Ovary (tissue), 3 donors: Measurements from ENCODE around the gene ZBTB7B.

ENCODE experiments used
- CTCF ChIP-seq, 3 donors: fragments of 450-650 bp in 2 of 3; fragments of 200-600 bp in 1 of 3; IDR thresholded peaks; one replicate each; pipeline versions ENCODE4 v1.5.1 to v1.8.0; 2016 to 2022; ENCODE audit warnings: antibody characterized with exemption in 3 of 3, mild to moderate bottlenecking in 1 of 3
- EP300 ChIP-seq: sonication (generic); formaldehyde crosslinking; IDR thresholded peaks from one replicate; pipeline ENCODE4 v1.6.1; 2017; ENCODE audit warnings: antibody characterized with exemption
- POLR2A ChIP-seq: fragments of 450-650 bp; IDR thresholded peaks from one replicate; pipeline ENCODE4 v1.6.1; 2017; ENCODE audit warnings: antibody characterized with exemption, mild to moderate bottlenecking, moderate library complexity
- donor health status: DM: no; HTN: no; CAD: no.

GRCh38 chr1:154998818-154999570, 3.6 kb upstream of the ZBTB7B start:
- peak; percentile 73 to 86 (median 82) for TF ChIP-seq CTCF (IDR thresholded peaks at IDR 0.05)
- TF ChIP-seq POLR2A, result no peak
- no peak for TF ChIP-seq EP300
